ENCODE data around the gene C17orf67. TPM values are rescaled to one million over a fixed set of nuclear protein-coding genes. Genes with fewer than 3 reads are reported as not detected.

The C17orf67 gene
- total and polyA plus RNA-seq, 2 of the 8 experiments (the other 6 are each of a cell fraction or from before 2014, with no cell fraction given): 0.67 to 2.2 TPM

DNA sequence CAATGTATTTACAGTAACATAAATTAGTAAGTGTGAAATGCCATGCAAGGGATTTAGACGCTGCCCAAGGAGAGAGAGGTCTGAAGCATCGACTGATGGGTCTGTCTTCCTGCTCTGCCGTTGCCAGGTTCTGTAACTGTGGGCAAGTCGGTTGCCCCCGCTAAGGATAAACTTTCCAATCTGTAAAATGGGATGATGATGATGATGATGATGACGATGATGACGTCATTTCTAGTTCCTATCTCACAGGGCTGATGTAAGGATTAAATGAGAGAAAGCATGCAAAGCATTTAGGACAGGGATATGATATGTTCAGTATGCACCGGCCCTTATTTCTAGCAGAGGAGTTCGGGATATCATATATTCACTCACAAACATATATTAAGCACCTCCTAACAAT, 54.8 kb downstream of the C17orf67 start:
- no peak overlapping the region for H2AFZ ChIP-seq (ENCODE audit: low read length)
- H3K27me3 ChIP-seq (replicated peaks in 1 of 4; ENCODE audit: control insufficient read depth in 3 of 4, extremely low read depth in 1 of 4, insufficient read depth in 3 of 4, low read length in 3 of 4): peaks cover 0 to 22% (median 13%) of the 10 kb centered on the region in 4 experiments; a peak in 5 of 7 replicates
- H2BK12ac ChIP-seq (ENCODE audit: low read depth, low read length): no peak overlapping the region
- H3K27ac ChIP-seq (ENCODE audit: low read depth, low read length): no peak overlapping the region
- H3K79me2 ChIP-seq (ENCODE audit: control insufficient read depth in 1 of 2, insufficient read depth in 2 of 2, low read length in 2 of 2): no peaks in the 10 kb centered on the region
- no peak overlapping the region for H4K5ac ChIP-seq (ENCODE audit: insufficient read length, low read depth, low read length)
- no peaks in the 10 kb centered on the region for H3K23me2 ChIP-seq (ENCODE audit: low read depth, low read length)
- H3K9me3 ChIP-seq (ENCODE audit: insufficient read depth in 2 of 2, low read depth in 1 of 2, low read length in 1 of 2): no peaks in the 10 kb centered on the region
- TF ChIP-seq POU5F1 (IDR thresholded peaks at IDR 0.05; ENCODE audit: low read depth, low read length): no peak
- no peak for TF ChIP-seq ZNF274 (IDR thresholded peaks at IDR 0.05; ENCODE audit: borderline replicate concordance, extremely low read depth, low read length)
- no peak for TF ChIP-seq HDAC2 (IDR thresholded peaks at IDR 0.05; ENCODE audit: borderline replicate concordance in 1 of 2, low read depth in 2 of 2, low read length in 2 of 2)
- no peak for TF ChIP-seq CTBP2 (IDR thresholded peaks at IDR 0.05; ENCODE audit: borderline replicate concordance, insufficient read depth, insufficient read length, low read length)
- TF ChIP-seq SP1 (IDR thresholded peaks at IDR 0.05; ENCODE audit: low read depth, low read length): no peak
- TF ChIP-seq GTF2F1 (IDR thresholded peaks at IDR 0.05; ENCODE audit: borderline replicate concordance, low read depth, low read length): no peak
- no peak for TF ChIP-seq RAD21 (IDR thresholded peaks at IDR 0.05 in 1 of 2, conservative IDR thresholded peaks at IDR 0.05 in 1 of 2; ENCODE audit: low read depth in 2 of 2, low read length in 2 of 2)
- TF ChIP-seq BACH1 (IDR thresholded peaks at IDR 0.05; ENCODE audit: low read length): no peak
- no peak for TF ChIP-seq TEAD4 (IDR thresholded peaks at IDR 0.05; ENCODE audit: low read depth, low read length)
- TF ChIP-seq SIX5 (IDR thresholded peaks at IDR 0.05; ENCODE audit: low read depth, low read length): no peak
- no peak overlapping the region for H3K56ac ChIP-seq (replicated peaks; ENCODE audit: insufficient read length, low read depth, low read length)
- H4K8ac ChIP-seq (ENCODE audit: extremely low read depth, insufficient read depth, low read length): no peak overlapping the region
- no peak overlapping the region for H2BK5ac ChIP-seq (ENCODE audit: low read depth, low read length)
- DNase-seq (ENCODE audit: low read depth in 1 of 2, low spot score in 2 of 2): no peak
- H3K9ac ChIP-seq (replicated peaks in 1 of 4; ENCODE audit: extremely low read depth in 1 of 4, low read depth in 3 of 4, low read length in 3 of 4): no peak overlapping the region
- H2AK5ac ChIP-seq (ENCODE audit: low read depth, low read length): no peak overlapping the region
- no peak overlapping the region for H3K23ac ChIP-seq (ENCODE audit: insufficient read length)
- H4K20me1 ChIP-seq (replicated peaks in 1 of 2; ENCODE audit: control insufficient read depth in 1 of 2, insufficient read depth in 2 of 2, low read length in 2 of 2): no peaks in the 10 kb centered on the region
- H2BK15ac ChIP-seq (ENCODE audit: low read length): no peak overlapping the region
- no peak overlapping the region for H3K4me2 ChIP-seq (ENCODE audit: insufficient read depth in 1 of 2, low read depth in 2 of 2, low read length in 2 of 2)
- POLR2A ChIA-PET (ENCODE audit: partially characterized antibody): no interaction called here
- no peak overlapping the region for H2BK20ac ChIP-seq (ENCODE audit: low read length)
- H3K4ac ChIP-seq (replicated peaks; ENCODE audit: insufficient read length, low read depth, low read length): no peak overlapping the region
- H3K4me1 ChIP-seq (replicated peaks in 1 of 4; ENCODE audit: control insufficient read depth in 3 of 4, insufficient read depth in 4 of 4, low read length in 3 of 4): peaks cover 0 to 3% (median under 1%) of the 10 kb centered on the region in 4 experiments; a peak in 4 of 7 replicates
- H4K91ac ChIP-seq (replicated peaks; ENCODE audit: insufficient read length, low read length): no peak overlapping the region
- WGBS, 2 experiments (ENCODE audit: extremely low coverage in 1 of 2, insufficient coverage in 1 of 2, insufficient read length in 1 of 2, insufficient replicate concordance in 2 of 2, low coverage in 1 of 2, low lambda C conversion rate in 2 of 2, missing lambda C conversion rate in 1 of 2): 84% methylated on average over 9 of the region's 9 CpGs; no CpG with 5 or more reads in 1 of the 2 experiments
- no peaks in the 10 kb centered on the region for H3K79me1 ChIP-seq (ENCODE audit: low read depth, low read length)
- no peak overlapping the region for H3K4me3 ChIP-seq (ENCODE audit: extremely low read depth in 1 of 4, insufficient read depth in 2 of 4, low read depth in 3 of 4, low read length in 4 of 4)
- no peak overlapping the region for H2BK120ac ChIP-seq (replicated peaks; ENCODE audit: low read depth, low read length)
- H3K14ac ChIP-seq (ENCODE audit: insufficient read length): no peak overlapping the region
- FAIRE-seq: no peak
- no peaks in the 10 kb centered on the region for H3K36me3 ChIP-seq (ENCODE audit: control insufficient read depth in 2 of 4, insufficient read depth in 4 of 4, low read length in 3 of 4)
- no peak overlapping the region for H3K18ac ChIP-seq (ENCODE audit: extremely low read depth, low read length)
- CTCF ChIA-PET (ENCODE audit: partially characterized antibody): interaction anchor here (0.5 to 4.5 kb wide), 11 partner anchors 12 to 279 kb away, joined by 3 to 31 read pairs (median 14); partner anchors contain the start of gene NOG

All from H1 (cell line).